ENCODE measurements around the gene MCFD2. TPM values are rescaled to one million over a fixed set of nuclear protein-coding genes. Genes with fewer than 3 reads are reported as not detected.
"Not testable (repeated sequence)": the region's sequence is repeated elsewhere in the genome, so short reads cannot be mapped to it uniquely, and the experiment has no call there.

The MCFD2 gene
- total RNA-seq, 2 experiments from 2014 or later: 38.8 to 42.7 TPM

- ChIA-PET CTCF (no interaction called here), POLR2A (no interaction called here)
Observed at GRCh38 chr2:46878886-46879285, 36.7 kb downstream of the MCFD2 start.

GRCh38 chr2:46878240-46878877 lies 37.2 kb downstream of the MCFD2 start:
- CTCF ChIA-PET: no interaction called here

DNA sequence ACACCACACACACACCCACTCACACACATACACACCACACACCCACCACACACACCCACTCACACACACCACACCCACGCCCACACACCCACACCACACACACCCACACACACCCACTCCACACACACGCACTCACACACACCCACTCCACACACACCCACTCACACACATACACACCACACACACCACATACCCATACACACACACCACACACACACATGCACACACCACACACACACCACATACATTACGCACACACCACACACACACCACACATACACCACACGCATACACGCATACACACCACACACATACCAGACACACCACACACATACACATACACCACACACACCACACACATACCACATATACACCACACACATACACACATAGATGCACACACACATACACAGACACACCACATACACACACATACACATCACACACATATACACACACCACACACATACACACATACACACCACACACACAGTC lies 37.9 kb downstream of the MCFD2 start:
- POLR2A ChIA-PET: no interaction called here
- CTCF ChIA-PET: no interaction called here

More at GRCh38 chr2:46878240-46878877, 37.2 kb downstream of the MCFD2 start:
- POLR2A ChIA-PET: no interaction called here

GRCh38 chr2:46876741-46877384 lies 38.7 kb downstream of the MCFD2 start:
- CTCF ChIA-PET: no interaction called here
- POLR2A ChIA-PET: no interaction called here

DNA sequence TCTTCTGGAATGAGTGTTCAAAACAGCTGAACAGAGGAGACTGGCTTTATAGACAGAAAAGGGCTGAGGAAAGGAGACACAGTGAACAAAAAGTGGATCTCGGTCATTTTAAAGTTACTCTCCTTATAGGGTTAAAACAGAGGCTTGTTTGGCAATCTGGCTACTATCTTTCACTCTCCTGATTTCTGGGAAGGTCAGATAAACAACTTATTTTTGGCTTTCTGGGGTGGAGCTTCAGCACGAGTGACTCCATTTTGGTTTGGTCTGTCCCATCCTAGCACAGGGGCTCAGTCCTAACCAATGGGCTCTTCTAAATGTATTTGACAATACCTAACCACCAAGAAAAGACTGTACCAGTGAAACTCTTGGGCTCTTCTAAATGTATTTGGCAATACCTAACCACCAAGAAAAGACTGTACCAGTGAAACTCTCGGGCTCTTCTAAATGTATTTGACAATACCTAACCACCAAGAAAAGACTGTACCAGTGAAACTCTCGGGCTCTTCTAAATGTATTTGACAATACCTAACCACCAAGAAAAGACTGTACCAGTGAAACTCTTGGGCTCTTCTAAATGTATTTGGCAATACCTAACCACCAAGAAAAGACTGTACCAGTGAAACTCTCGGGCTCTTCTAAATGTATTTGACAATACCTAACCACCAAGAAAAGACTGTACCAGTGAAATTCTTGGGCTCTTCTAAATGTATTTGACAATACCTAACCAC lies 39.5 kb downstream of the MCFD2 start:
- POLR2A ChIA-PET: not testable (repeated sequence)
- CTCF ChIA-PET: interaction anchor here (0.6 kb wide), 1 partner anchor 68 kb away, joined by 3 read pairs; no protein-coding TSS in a partner anchor

- ChIA-PET POLR2A (no interaction called here), CTCF (interaction anchor here (0.6 to 1.5 kb wide), 2 partner anchors 12 to 69 kb away, joined by 3 read pairs; no protein-coding TSS in a partner anchor)
Observed at GRCh38 chr2:46875226-46875899, 40.2 kb downstream of the MCFD2 start.

DNA sequence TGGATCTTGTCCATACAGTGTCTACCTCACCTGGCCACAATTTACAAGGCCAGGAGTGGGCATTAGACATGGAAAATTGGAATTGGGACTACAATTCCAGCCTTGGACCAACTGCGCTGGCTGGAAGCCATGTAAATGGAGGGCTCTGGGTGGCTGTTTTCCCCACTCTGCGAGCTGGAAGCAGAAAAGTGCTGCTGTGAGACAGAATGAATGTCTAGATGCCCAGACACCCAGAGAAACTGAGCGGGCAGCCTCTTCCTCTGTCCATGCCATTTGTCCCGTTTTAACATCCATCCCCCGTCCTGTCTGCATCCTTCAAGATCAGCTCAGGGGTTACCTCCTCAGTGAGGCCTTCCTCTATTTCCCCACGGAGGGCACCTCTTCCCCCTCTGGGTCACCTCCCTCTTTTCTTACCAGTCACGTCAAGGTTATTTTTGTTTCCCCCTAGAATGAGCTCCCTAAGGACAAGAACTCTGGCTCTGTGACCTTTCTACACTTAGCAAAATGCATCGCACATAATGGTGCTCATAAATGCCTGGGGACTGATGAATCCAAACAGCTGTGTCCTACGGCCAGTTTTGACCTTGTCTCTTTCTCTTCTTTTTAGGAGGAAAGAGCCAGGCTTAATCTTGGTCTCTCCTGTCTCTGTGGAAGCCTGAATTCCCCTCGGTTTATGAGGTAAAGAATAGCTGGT lies 41.2 kb downstream of the MCFD2 start:
- CTCF ChIA-PET: interaction anchor here (0.8 to 1.5 kb wide), 3 partner anchors 11 to 15 kb away, joined by 3 to 4 read pairs (median 3); no protein-coding TSS in a partner anchor
- POLR2A ChIA-PET: no interaction called here

DNA sequence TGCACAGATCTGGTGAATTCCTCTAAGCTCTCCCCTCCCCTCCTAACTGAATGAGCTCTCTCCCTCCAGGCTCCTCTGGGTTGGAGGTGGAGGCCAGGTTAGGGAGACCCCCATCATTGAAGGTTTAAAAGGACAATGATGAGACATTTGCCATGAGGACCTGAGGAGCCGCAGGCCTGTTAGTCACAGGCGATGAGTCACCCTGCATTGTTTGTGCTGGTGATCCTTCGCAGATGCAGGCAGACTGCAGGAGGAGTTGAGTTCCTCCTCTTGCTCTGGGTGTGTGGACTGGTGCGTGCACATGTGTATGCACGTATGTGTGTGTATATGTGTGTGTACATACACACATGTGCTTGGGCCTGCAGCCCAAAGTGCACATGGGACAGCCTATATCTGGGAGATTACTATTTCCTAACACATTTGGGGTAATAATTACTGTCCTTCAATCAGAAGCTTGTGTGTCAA lies 42.0 kb downstream of the MCFD2 start:
- POLR2A ChIA-PET: no interaction called here

GRCh38 chr2:46872902-46873603 lies 42.6 kb downstream of the MCFD2 start:
- CTCF ChIA-PET: no interaction called here
- POLR2A ChIA-PET: no interaction called here

More for the DNA sequence above, 42.0 kb downstream of the MCFD2 start:
- CTCF ChIA-PET: interaction anchor here (1.2 kb wide), 1 partner anchor 16 kb away, joined by 3 read pairs; no protein-coding TSS in a partner anchor

DNA sequence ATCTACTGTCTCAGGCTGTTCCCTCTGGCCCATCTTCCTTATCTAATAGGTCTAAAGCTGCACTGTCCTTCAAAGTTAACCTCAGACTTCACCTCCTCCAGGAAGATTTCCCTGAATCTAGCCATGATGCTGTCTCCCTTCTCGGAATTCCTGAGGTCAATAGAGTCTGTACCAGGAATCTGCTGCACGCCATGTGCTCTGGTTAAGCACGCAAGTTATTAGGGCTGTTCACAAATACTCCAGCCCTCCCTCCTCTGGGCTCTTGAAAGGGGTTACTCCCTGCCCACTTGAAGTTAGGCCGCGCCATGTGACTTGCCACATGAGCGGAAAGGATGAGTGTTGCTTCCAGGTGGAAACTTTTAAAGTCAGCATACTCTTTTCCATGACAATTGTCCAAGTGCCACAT lies 43.6 kb downstream of the MCFD2 start:
- POLR2A ChIA-PET: no interaction called here
- CTCF ChIA-PET: no interaction called here

GRCh38 chr2:46870051-46870839 lies 45.4 kb downstream of the MCFD2 start:
- ChIA-PET POLR2A (no interaction called here), CTCF (no interaction called here)

DNA sequence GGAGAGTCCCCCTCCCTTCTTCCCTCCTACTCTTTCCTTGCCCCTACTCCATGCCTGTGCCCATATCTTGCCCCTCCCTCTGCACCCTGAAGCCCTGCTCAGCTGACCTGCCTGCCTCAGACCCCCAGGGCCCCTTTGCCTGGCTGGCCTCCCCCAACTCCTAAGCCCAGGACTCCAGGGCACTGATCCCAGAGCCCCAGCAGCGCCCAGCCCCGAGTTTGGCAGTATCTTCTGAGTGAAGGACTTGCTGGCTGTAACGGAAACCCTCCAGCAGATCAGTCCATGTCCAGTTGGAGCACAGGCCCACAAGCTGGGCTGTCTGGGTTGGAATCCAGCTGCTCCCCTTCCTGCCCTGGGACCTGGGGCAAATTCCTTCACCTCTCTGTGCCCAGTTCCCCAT lies 46.0 kb downstream of the MCFD2 start:
- ChIA-PET POLR2A (no interaction called here), CTCF (no interaction called here)

GRCh38 chr2:46866770-46867246 lies 48.8 kb downstream of the MCFD2 start:
- CTCF ChIA-PET: no interaction called here
- POLR2A ChIA-PET: no interaction called here

GRCh38 chr2:46865181-46865970 lies 50.2 kb downstream of the MCFD2 start:
- ChIA-PET POLR2A (no interaction called here), CTCF (no interaction called here)

DNA sequence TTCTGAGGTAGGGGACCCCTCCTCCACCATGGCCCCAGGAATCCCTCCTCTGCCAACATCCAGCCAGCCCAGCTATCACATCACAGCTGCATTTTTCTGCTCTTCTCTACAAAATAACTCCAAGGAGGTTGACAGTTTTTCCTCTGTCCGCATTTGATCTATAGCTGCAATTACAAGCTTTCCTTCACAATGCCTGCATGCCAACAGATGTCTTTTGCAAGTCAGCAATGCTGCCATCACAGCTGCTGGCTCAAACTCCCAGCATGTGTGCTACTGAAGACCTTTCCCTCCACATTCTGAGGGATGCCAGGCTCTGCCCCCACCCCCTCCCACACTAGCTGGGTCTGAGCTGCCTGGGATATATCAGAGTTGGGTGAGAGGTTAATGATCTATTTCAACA lies 51.7 kb downstream of the MCFD2 start:
- CTCF ChIA-PET: interaction anchor here (1.2 kb wide), 1 partner anchor 11 kb away, joined by 3 read pairs; no protein-coding TSS in a partner anchor
- POLR2A ChIA-PET: no interaction called here

DNA sequence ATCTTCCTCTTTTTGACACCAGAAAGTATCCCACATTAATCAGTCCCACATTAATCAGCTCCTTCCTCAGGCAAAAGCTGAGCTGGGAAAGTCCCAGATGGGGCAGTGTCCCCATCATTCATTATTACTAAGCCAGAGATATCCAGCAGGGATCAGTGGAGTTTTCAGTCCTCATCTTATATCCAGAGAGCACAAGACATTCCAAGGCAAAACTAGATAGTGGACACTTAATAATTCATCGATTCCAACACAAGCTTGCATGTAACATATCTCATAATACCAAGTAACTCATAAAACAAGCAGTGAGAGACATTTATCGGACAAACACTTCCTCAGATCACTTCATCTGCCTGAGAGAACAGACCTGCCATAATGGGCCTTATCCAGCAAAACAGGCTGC lies 53.1 kb downstream of the MCFD2 start:
- POLR2A ChIA-PET: no interaction called here
- CTCF ChIA-PET: interaction anchor here (1.2 kb wide), 1 partner anchor 12 kb away, joined by 3 read pairs; no protein-coding TSS in a partner anchor

DNA sequence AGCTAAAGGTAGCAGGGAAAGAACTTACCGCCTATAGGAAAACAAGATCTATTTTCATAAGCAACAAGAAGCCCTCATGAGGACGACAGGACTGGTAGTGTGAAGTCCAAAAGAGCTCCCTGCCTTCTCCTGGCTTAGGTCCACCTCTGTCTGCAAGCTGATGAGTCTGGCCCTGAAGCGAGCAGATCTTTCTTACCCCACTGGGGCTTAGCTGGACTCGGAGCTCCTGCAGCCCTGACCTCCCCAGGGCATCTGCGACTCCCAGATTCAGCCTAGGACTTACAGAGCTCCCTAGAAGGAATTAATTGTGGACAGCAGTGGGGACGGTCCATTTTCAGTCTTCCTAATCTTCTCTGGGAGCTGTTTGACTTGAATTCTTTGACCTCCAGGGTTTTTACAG lies 53.7 kb downstream of the MCFD2 start:
- ChIA-PET POLR2A (no interaction called here), CTCF (no interaction called here)

All from activated CD8-positive, alpha-beta memory T cell treated with anti-CD3 and anti-CD28 coated beads for 36 hours (primary cell).